HEK293 (cell line): Measurements from ENCODE around the gene SCRN2.
A peak's percentile ranks its signal among the peaks of the same experiment; 100 is the strongest.

Source experiments
- CTCF ChIA-PET: fragments of 350-600 bp; formaldehyde crosslinking; extraction: SDS; loops from one replicate; lab custom pipeline; 2021; ENCODE audit warnings: antibody characterized with exemption; lab: Yijun Ruan, JAX
- POLR2A ChIA-PET: fragments of 300-600 bp; formaldehyde crosslinking; extraction: SDS; loops from one replicate; lab custom pipeline; 2020; ENCODE audit warnings: antibody characterized with exemption, inconsistent platforms; lab: Yijun Ruan, JAX
- H3K27ac ChIP-seq: fragments of 200-500 bp; sonication (Bioruptor generic); 2 replicates; pipeline ENCODE4 v1.5.1; 2014; ENCODE audit warnings: low read depth, low read length, control low read depth, inconsistent platforms; ENCODE audit errors: extremely low read depth
- H3K36me3 ChIP-seq, 2 experiments: fragments of 200-500 bp in 1 of 2; sonication (Bioruptor generic) in 1 of 2; 1 replicate in 1 of 2; 2 replicates in 1 of 2; pipeline ENCODE4 v1.5.1; 2014 to 2017; ENCODE audit warnings: inconsistent platforms in 2 of 2, low read length in 2 of 2; ENCODE audit not compliant: control insufficient read depth in 2 of 2, insufficient read depth in 1 of 2
- H3K4me1 ChIP-seq: fragments of 200-500 bp; sonication (Bioruptor generic); 2 replicates; pipeline ENCODE4 v1.5.1; 2014; ENCODE audit warnings: mild to moderate bottlenecking, low read length, inconsistent platforms; ENCODE audit not compliant: control insufficient read depth, insufficient read depth
- H3K4me3 ChIP-seq: 2 replicates; pipeline ENCODE4 v1.5.1; 2011; ENCODE audit warnings: low read depth, mild to moderate bottlenecking, control low read depth, low read length, moderate library complexity
- H3K9me3 ChIP-seq: fragments of 200-500 bp; sonication (Bioruptor generic); 2 replicates; pipeline ENCODE4 v1.5.1; 2014; ENCODE audit warnings: low read depth, low read length, inconsistent platforms; ENCODE audit not compliant: control insufficient read depth, insufficient read depth
- GLI4 ChIP-seq: fragments of 450-650 bp; formaldehyde crosslinking; IDR thresholded peaks from 2 replicates; pipeline ENCODE4 v1.5.1; 2016; ENCODE audit warnings: missing biosample characterization, missing genetic modification characterization
- GLIS1 ChIP-seq: fragments of 450-650 bp; formaldehyde crosslinking; IDR thresholded peaks from 2 replicates; pipeline ENCODE4 v1.5.1; 2016; ENCODE audit warnings: missing biosample characterization, missing genetic modification characterization
- KLF8 ChIP-seq: fragments of 450-650 bp; formaldehyde crosslinking; IDR thresholded peaks from 2 replicates; pipeline ENCODE4 v1.5.1; 2016; ENCODE audit warnings: missing biosample characterization, missing genetic modification characterization
- PRDM1 ChIP-seq: fragments of 450-650 bp; formaldehyde crosslinking; IDR thresholded peaks from 2 replicates; pipeline ENCODE4; 2016; ENCODE audit warnings: missing biosample characterization, missing genetic modification characterization
- SALL2 ChIP-seq: fragments of 450-650 bp; formaldehyde crosslinking; IDR thresholded peaks from 2 replicates; pipeline ENCODE4 v1.5.0; 2017; ENCODE audit warnings: missing biosample characterization, mild to moderate bottlenecking, missing genetic modification characterization, borderline replicate concordance
- ZBTB1 ChIP-seq: fragments of 450-650 bp; formaldehyde crosslinking; IDR thresholded peaks from 2 replicates; pipeline ENCODE4 v1.5.1; 2016; ENCODE audit warnings: missing biosample characterization, missing genetic modification characterization
- ZBTB48 ChIP-seq: fragments of 450-650 bp; formaldehyde crosslinking; IDR thresholded peaks from 2 replicates; pipeline ENCODE4 v1.5.1; 2016; ENCODE audit warnings: missing biosample characterization, missing genetic modification characterization
- ZEB2 ChIP-seq: fragments of 450-650 bp; formaldehyde crosslinking; IDR thresholded peaks from 2 replicates; pipeline ENCODE4 v1.5.1; 2016; ENCODE audit warnings: missing biosample characterization, missing genetic modification characterization
- ZNF10 ChIP-seq: fragments of 450-650 bp; formaldehyde crosslinking; IDR thresholded peaks from 2 replicates; pipeline ENCODE4 v1.5.1; 2017; ENCODE audit warnings: missing biosample characterization, missing genetic modification characterization
- ZNF433 ChIP-seq: fragments of 450-650 bp; formaldehyde crosslinking; IDR thresholded peaks from 2 replicates; pipeline ENCODE4 v1.5.1; 2016; ENCODE audit warnings: missing biosample characterization, missing genetic modification characterization, low read depth
- ZNF501 ChIP-seq: fragments of 450-650 bp; formaldehyde crosslinking; IDR thresholded peaks from 2 replicates; pipeline ENCODE4 v1.5.1; 2016; ENCODE audit warnings: missing biosample characterization, missing genetic modification characterization
- ZNF521 ChIP-seq: fragments of 450-650 bp; formaldehyde crosslinking; IDR thresholded peaks from 2 replicates; pipeline ENCODE4 v1.5.1; 2017; ENCODE audit warnings: missing biosample characterization, mild to moderate bottlenecking, missing genetic modification characterization
- ZNF596 ChIP-seq: fragments of 450-650 bp; IDR thresholded peaks from 2 replicates; pipeline ENCODE4 v1.5.0; 2018; ENCODE audit warnings: missing biosample characterization, mild to moderate bottlenecking, missing genetic modification characterization, moderate library complexity
- ZNF626 ChIP-seq: fragments of 450-650 bp; sonication (Bioruptor Pico); formaldehyde crosslinking; IDR thresholded peaks from 2 replicates; pipeline ENCODE4 v1.5.1; 2018; ENCODE audit warnings: missing biosample characterization, missing genetic modification characterization, inconsistent platforms
- ZNF629 ChIP-seq: fragments of 450-650 bp; formaldehyde crosslinking; IDR thresholded peaks from 2 replicates; pipeline ENCODE4 v1.5.1; 2017; ENCODE audit warnings: missing biosample characterization, missing genetic modification characterization
- ZSCAN30 ChIP-seq: fragments of 450-650 bp; IDR thresholded peaks from 2 replicates; pipeline ENCODE4 v1.5.1; 2018; ENCODE audit warnings: missing biosample characterization, mild to moderate bottlenecking, missing genetic modification characterization, moderate library complexity
- TF ChIP-seq, protein P1 (sequence below): fragments of 450-650 bp; formaldehyde crosslinking; IDR thresholded peaks from 2 replicates; pipeline ENCODE4 v1.5.1; 2016; ENCODE audit warnings: missing biosample characterization, missing genetic modification characterization
- TF ChIP-seq, protein P2 (sequence below): sonication (generic); formaldehyde crosslinking; IDR thresholded peaks from 2 replicates; pipeline ENCODE4 v1.8.1; 2022; ENCODE audit warnings: mild to moderate bottlenecking, moderate library complexity, missing genetic modification reagents

The SCRN2 gene

DNA sequence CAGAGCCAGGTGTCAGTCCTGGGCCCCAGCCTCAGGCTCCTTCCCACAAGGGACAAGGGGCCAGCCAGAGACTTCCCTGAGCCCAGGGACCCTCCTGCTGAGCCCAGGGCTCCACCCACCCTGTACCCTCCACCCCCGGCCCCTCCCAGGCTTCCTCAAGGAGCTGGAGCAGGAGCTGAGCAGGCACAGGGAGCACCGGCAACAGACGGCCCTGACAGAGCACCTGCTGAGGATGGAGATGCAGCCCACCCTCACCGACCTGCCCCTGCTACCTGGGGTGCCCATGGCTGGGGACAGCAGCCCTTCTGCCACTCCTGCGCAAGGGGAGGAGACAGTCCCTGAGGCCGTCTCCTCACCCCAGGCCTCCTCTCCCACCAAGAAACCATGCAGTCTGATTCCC, 4.5 kb downstream of the SCRN2 start:
- H3K27ac ChIP-seq: no peak overlapping the region
- TF ChIP-seq ZNF433 (tag by site-specific recombination) (no peak), ZNF10 (0 out of 2 replicates have a peak, but pooled peaks have one; percentile 38)
- H3K36me3 ChIP-seq: peaks cover 0 to 47% of the 10 kb centered on the region in 2 experiments; a peak in 1 of 3 replicates
- H3K4me3 ChIP-seq: no peak overlapping the region
- POLR2A ChIA-PET: interaction anchor here (1.3 kb wide), 1 partner anchor 59 kb away, joined by 4 read pairs; the partner anchor contains the start of gene SP2
- no peaks in the 10 kb centered on the region for H3K9me3 ChIP-seq
- CTCF ChIA-PET: interaction anchor here (0.9 to 19.4 kb wide), 2 partner anchors 35 to 50 kb away, joined by 3 to 837 read pairs; partner anchors contain the start of gene SP2
- peaks cover 3% of the 10 kb centered on the region for H3K4me1 ChIP-seq

- no peak for TF ChIP-seq ZSCAN30 (tag by site-specific recombination)
- TF ChIP-seq, protein P1, sequence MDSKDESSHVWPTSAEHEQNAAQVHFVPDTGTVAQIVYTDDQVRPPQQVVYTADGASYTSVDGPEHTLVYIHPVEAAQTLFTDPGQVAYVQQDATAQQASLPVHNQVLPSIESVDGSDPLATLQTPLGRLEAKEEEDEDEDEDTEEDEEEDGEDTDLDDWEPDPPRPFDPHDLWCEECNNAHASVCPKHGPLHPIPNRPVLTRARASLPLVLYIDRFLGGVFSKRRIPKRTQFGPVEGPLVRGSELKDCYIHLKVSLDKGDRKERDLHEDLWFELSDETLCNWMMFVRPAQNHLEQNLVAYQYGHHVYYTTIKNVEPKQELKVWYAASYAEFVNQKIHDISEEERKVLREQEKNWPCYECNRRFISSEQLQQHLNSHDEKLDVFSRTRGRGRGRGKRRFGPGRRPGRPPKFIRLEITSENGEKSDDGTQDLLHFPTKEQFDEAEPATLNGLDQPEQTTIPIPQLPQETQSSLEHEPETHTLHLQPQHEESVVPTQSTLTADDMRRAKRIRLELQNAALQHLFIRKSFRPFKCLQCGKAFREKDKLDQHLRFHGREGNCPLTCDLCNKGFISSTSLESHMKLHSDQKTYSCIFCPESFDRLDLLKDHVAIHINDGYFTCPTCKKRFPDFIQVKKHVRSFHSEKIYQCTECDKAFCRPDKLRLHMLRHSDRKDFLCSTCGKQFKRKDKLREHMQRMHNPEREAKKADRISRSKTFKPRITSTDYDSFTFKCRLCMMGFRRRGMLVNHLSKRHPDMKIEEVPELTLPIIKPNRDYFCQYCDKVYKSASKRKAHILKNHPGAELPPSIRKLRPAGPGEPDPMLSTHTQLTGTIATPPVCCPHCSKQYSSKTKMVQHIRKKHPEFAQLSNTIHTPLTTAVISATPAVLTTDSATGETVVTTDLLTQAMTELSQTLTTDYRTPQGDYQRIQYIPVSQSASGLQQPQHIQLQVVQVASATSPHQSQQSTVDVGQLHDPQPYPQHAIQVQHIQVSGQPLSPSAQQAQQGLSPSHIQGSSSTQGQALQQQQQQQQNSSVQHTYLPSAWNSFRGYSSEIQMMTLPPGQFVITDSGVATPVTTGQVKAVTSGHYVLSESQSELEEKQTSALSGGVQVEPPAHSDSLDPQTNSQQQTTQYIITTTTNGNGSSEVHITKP (tag by site-specific recombination): no peak
- no peak for TF ChIP-seq KLF8
- TF ChIP-seq SALL2 (tag by site-specific recombination): no peak
- TF ChIP-seq ZNF521 (tag by site-specific recombination): no peak
- no peak for TF ChIP-seq PRDM1 (tag by site-specific recombination)
- TF ChIP-seq ZNF629 (tag by site-specific recombination): no peak
- TF ChIP-seq ZBTB1: no peak
- TF ChIP-seq ZNF626 (tag by site-specific recombination): no peak
- TF ChIP-seq, protein P2, sequence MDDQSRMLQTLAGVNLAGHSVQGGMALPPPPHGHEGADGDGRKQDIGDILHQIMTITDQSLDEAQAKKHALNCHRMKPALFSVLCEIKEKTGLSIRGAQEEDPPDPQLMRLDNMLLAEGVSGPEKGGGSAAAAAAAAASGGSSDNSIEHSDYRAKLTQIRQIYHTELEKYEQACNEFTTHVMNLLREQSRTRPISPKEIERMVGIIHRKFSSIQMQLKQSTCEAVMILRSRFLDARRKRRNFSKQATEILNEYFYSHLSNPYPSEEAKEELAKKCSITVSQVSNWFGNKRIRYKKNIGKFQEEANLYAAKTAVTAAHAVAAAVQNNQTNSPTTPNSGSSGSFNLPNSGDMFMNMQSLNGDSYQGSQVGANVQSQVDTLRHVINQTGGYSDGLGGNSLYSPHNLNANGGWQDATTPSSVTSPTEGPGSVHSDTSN: no peak
- no peak for TF ChIP-seq ZEB2 (tag by site-specific recombination)
- TF ChIP-seq ZNF501: no peak
- TF ChIP-seq GLI4 (tag by site-specific recombination): no peak
- TF ChIP-seq GLIS1 (tag by site-specific recombination): no peak
- H3K9me3 ChIP-seq: no peaks in the 10 kb centered on the region
- ChIA-PET CTCF (interaction anchor here (0.6 to 19.4 kb wide), 5 partner anchors 8 to 90 kb away, joined by 3 to 837 read pairs (median 4); partner anchors contain the start of gene SP2), POLR2A (no interaction called here)
- no peak overlapping the region for H3K27ac ChIP-seq
- no peak overlapping the region for H3K4me3 ChIP-seq
- peaks cover 0 to 47% of the 10 kb centered on the region in 2 experiments; a peak in 2 of 3 replicates for H3K36me3 ChIP-seq
- peaks cover 7% of the 10 kb centered on the region; the same call in 1 of the 2 replicates for H3K4me1 ChIP-seq
These were observed 6.3 kb downstream of the SCRN2 start for GRCh38 chr17:47834756-47835155.

DNA sequence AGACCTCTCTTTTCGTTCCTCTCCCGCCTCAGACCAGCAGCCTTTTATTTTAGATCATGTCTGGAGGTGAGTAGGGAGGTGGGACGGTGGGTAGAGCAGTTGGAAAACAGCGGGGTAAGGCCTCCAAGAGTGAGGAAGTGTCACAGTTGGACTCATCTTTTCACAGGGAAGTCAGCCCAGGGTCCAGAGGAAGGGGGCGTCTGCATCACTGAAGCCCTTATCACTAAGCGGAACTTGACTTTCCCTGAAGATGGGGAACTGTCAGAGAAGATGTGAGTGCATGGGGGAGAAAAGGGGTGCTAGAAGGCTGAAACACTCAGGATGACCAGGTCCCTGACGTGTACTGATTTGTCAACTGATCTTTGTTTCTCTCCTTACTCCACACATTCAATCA, 9.1 kb downstream of the SCRN2 start:
- 0 out of 2 replicates have a peak, but pooled peaks have one; percentile 37 for TF ChIP-seq ZBTB48 (tag by site-specific recombination)
- no peak for TF ChIP-seq ZNF596
- Histone ChIP-seq H3K27ac (no peak overlapping the region), H3K4me1 (peaks cover 7% of the 10 kb centered on the region; the same call in 1 of the 2 replicates), H3K4me3 (peak overlapping the region; percentile 92), H3K9me3 (no peaks in the 10 kb centered on the region), H3K36me3 (peaks cover 11 to 41% of the 10 kb centered on the region in 2 experiments; a peak in 2 of 3 replicates)
- CTCF ChIA-PET: interaction anchor here (0.5 to 2.6 kb wide), 6 partner anchors 9 to 183 kb away, joined by 3 to 21 read pairs (median 4); partner anchors contain the start of gene SCRN2
- POLR2A ChIA-PET: interaction anchor here (0.5 to 2.1 kb wide), 39 partner anchors 9 to 778 kb away, joined by 3 to 50 read pairs (median 3); partner anchors contain the start of genes CDK5RAP3, OSBPL7, PNPO and SCRN2
